Breast epithelium (tissue), 4 donors: ENCODE data around the gene C19orf25. TPM values are rescaled to one million over a fixed set of nuclear protein-coding genes. Genes with fewer than 3 reads are reported as not detected.

Experiments used
- DNase-seq, 2 donors: peaks; one replicate each; pipeline ENCODE4 v3.0.0-alpha.2; 2019; ENCODE audit warnings: low spot score in 2 of 2
- H3K27ac ChIP-seq, 2 donors: fragments of 200-600 bp; sonication (generic) in 1 of 2; one replicate each; pipeline ENCODE4 v1.5.1; 2016 to 2019; ENCODE audit warnings: mild to moderate bottlenecking in 1 of 2
- H3K27me3 ChIP-seq, 2 donors: fragments of 200-600 bp; sonication (generic) in 1 of 2; one replicate each; pipeline versions ENCODE4 v1.5.1 to v1.6.0; 2017 to 2019; ENCODE audit warnings: control low read depth in 1 of 2, mild to moderate bottlenecking in 1 of 2
- H3K36me3 ChIP-seq: fragments of 200-600 bp; one replicate; pipeline ENCODE4 v1.5.1; 2019
- H3K4me1 ChIP-seq, 2 donors: fragments of 200-600 bp; sonication (generic); one replicate each; pipeline ENCODE4 v1.5.1; 2016 to 2019; ENCODE audit warnings: control low read depth in 1 of 2
- H3K4me3 ChIP-seq, 3 donors: fragments of 200-600 bp; sonication (generic); 1 replicate in 2 of 3; 2 replicates in 1 of 3; pipeline ENCODE4 v1.5.1; 2016 to 2019; ENCODE audit warnings: mild to moderate bottlenecking in 3 of 3, moderate library complexity in 2 of 3
- H3K9me3 ChIP-seq, 2 donors: fragments of 200-600 bp; sonication (generic) in 1 of 2; one replicate each; pipeline ENCODE4 v1.5.1; 2016 to 2019; ENCODE audit warnings: control low read depth in 1 of 2
- POLR2A ChIP-seq: fragments of 450-650 bp; IDR thresholded peaks from one replicate; pipeline ENCODE4 v1.6.1; 2016; ENCODE audit warnings: antibody characterized with exemption, mild to moderate bottlenecking, moderate library complexity
- POLR2AphosphoS5 ChIP-seq, 3 donors: sonication (generic); formaldehyde crosslinking; IDR thresholded peaks; one replicate each; pipeline ENCODE4 v1.6.1; 2017; ENCODE audit warnings: antibody characterized with exemption in 3 of 3
- intact Hi-C: fragments of 100-400 bp; cut with DNase I; formaldehyde crosslinking; loops from one replicate; pipeline ENCODE4 v1.15.1; 2023; ENCODE audit warnings: low total_unique reads
- total RNA-seq, 3 donors: library from RNA; depleted of rRNA; stranded (reverse); fragments of >200 nt; gene quantifications; one replicate each; pipeline ENCODE4 v1.1.0, GENCODE V29; 2016
- TF ChIP-seq, protein P1 (sequence below), 3 donors: fragments of 450-650 bp; IDR thresholded peaks; one replicate each; pipeline ENCODE4 v1.5.1; 2016 to 2017; ENCODE audit warnings: antibody characterized with exemption in 3 of 3, mild to moderate bottlenecking in 3 of 3, moderate library complexity in 3 of 3

The C19orf25 gene
- total RNA-seq, 3 donors from 2014 or later: 27.7 to 32.8 (median 28.7) TPM

DNA sequence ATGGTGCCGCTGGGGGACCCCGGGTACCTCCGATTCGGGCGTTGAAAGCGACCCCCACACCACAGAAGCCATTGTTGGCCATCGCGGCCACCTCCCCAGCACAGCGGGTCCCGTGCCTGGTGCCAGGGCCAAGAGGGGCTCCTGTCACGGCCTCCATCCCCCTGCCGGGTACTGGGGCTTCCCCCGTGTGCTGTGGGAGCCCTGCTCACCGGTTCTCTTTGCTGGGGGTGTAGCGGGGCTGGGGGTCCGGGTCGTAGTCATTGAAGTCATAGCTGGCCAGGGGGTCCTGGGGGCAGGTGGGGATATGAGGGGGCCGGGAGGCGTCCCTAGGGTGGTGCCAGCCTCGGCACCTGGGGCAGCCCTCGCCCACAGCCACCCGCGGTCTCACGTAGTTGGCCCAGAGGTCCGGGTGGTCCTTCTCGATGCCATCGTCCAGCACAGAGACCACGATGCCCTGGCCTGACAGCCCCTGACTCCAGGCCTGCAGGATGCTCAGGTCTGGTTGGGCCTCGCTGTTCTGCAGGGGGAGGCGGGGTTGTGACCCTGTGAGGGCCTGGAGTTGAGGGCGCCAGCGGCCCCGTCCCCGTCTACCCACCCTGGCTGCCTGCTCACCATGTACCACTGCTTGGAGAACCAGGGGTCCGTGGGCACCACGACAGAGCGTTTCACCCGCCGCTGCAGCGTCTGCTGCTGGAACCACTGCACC is 8.7 kb upstream of the C19orf25 start:
- no peak for DNase-seq
- Histone ChIP-seq H3K4me1 (peaks cover 0 to 7% of the 10 kb centered on the region in 2 donors), H3K27ac (no peak overlapping the region), H3K36me3 (no peaks in the 10 kb centered on the region), H3K4me3 (no peak overlapping the region), H3K9me3 (no peaks in the 10 kb centered on the region), H3K27me3 (no peaks in the 10 kb centered on the region)
- intact Hi-C loops: no loop called here
- no peak for TF ChIP-seq POLR2A
- TF ChIP-seq, protein P1, sequence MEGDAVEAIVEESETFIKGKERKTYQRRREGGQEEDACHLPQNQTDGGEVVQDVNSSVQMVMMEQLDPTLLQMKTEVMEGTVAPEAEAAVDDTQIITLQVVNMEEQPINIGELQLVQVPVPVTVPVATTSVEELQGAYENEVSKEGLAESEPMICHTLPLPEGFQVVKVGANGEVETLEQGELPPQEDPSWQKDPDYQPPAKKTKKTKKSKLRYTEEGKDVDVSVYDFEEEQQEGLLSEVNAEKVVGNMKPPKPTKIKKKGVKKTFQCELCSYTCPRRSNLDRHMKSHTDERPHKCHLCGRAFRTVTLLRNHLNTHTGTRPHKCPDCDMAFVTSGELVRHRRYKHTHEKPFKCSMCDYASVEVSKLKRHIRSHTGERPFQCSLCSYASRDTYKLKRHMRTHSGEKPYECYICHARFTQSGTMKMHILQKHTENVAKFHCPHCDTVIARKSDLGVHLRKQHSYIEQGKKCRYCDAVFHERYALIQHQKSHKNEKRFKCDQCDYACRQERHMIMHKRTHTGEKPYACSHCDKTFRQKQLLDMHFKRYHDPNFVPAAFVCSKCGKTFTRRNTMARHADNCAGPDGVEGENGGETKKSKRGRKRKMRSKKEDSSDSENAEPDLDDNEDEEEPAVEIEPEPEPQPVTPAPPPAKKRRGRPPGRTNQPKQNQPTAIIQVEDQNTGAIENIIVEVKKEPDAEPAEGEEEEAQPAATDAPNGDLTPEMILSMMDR (IDR thresholded peaks at IDR 0.05): no peak
- TF ChIP-seq POLR2AphosphoS5 (IDR thresholded peaks at IDR 0.05): no peak

- TF ChIP-seq POLR2A (no peak), POLR2AphosphoS5 (IDR thresholded peaks at IDR 0.05) (no peak)
- TF ChIP-seq, protein P1 (IDR thresholded peaks at IDR 0.05): no peak
- DNase-seq: no peak
- no peaks in the 10 kb centered on the region for H3K9me3 ChIP-seq
- intact Hi-C loops: no loop called here
- no peaks in the 10 kb centered on the region for H3K36me3 ChIP-seq
- H3K4me3 ChIP-seq: no peak overlapping the region
- H3K27ac ChIP-seq: no peak overlapping the region
- peaks cover 0 to 6% of the 10 kb centered on the region in 2 donors for H3K4me1 ChIP-seq
- no peaks in the 10 kb centered on the region for H3K27me3 ChIP-seq
Observed at GRCh38 chr19:1486720-1487575, 7.9 kb upstream of the C19orf25 start.

DNA sequence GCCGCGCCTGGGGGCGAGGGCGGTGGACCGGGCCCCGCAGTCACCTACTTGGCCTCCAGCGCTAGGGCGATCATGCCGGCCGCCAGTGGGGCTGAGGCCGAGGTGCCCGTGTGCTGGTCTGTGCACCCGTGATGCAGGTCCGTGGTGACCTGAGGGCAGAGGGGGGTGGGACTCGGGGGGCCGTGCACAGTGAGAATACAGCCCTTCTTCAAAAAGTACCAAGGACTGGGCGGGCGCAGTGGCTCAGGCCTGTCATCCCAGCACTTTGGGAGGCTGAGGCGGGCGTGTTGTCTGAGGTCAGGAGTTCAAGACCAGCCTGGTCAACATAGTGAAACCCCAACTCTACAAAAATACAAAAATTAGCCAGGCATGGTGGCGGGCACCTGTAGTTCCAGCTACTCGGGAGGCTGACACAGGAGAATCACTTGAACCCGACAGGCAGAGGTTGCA is 5.0 kb upstream of the C19orf25 start:
- TF ChIP-seq POLR2A: no peak
- TF ChIP-seq, protein P1 (IDR thresholded peaks at IDR 0.05): no peak
- no peak for TF ChIP-seq POLR2AphosphoS5 (IDR thresholded peaks at IDR 0.05)
- H3K36me3 ChIP-seq: no peaks in the 10 kb centered on the region
- H3K4me1 ChIP-seq: no peaks in the 10 kb centered on the region
- intact Hi-C loops: no loop called here
- DNase-seq: no peak
- H3K27me3 ChIP-seq: no peaks in the 10 kb centered on the region
- no peak overlapping the region for H3K27ac ChIP-seq
- H3K9me3 ChIP-seq: no peaks in the 10 kb centered on the region
- H3K4me3 ChIP-seq: no peak overlapping the region

DNA sequence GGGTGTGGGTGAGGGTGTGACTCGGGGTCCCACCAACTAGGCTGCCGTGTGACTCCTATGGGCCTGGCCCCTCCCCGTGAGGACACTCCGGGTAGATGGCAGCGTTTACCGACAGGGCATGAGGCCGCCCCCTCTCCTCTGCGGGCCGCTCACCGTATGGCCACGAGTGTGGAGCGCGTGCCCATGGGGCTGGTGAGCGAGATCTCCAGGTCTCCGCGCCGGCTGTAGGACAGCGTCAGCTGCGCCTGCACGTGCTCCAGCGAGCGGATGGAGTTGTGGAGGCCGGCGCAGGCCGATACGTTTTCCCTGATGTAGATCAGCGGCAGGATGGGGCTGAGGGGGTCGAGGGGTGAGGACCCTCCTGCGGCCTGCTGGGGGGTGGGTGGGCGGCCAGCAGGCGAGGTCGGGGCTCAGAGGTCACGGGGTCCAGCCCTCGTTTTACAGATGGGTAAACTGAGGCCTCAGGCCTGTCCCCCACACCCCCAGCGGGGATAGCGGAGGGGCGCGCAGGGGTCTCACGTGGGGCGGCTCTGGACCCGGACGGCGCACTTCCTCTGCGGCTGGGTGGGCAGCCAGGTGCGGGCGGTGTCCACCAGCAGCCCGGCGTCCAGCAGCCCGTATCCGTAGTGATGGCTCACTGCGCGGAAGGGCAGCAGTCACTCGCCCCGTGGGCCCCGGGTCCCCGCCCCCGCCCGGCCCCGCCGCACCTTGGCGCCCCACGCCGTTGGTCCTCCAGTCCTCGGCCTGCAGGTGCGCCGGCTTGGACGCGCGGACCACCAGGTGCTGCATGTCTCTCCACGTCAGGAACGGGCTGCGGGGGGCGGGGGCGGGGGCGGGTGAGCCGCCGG is 4.3 kb upstream of the C19orf25 start:
- intact Hi-C loops: no loop called here
- no peak for TF ChIP-seq POLR2A
- TF ChIP-seq, protein P1 (IDR thresholded peaks at IDR 0.05): no peak
- Histone ChIP-seq H3K27me3 (no peaks in the 10 kb centered on the region), H3K9me3 (no peaks in the 10 kb centered on the region), H3K4me3 (no peak overlapping the region), H3K36me3 (no peaks in the 10 kb centered on the region), H3K4me1 (no peaks in the 10 kb centered on the region), H3K27ac (no peak overlapping the region)
- no peak for DNase-seq
